Hindlimb muscle (tissue), 1 donor: Measurements from ENCODE around the gene FARP1. TPM values are rescaled to one million over a fixed set of nuclear protein-coding genes. Genes with fewer than 3 reads are reported as not detected.

ENCODE experiments used
- DNase-seq: peaks from one replicate; pipeline ENCODE4 v3.0.0-alpha.2; 2013
- polyA plus RNA-seq: library from polyadenylated mRNA; unstranded; fragments of 120-200 nt; gene quantifications from one replicate; pipeline ENCODE4 v1.2.1, GENCODE V29; 2013; ENCODE audit not compliant: insufficient read length

FARP1 gene
- polyA plus RNA-seq, 1 donor, result 101 TPM

GRCh38 chr13:98203646-98204326, 60.9 kb downstream of the FARP1 start:
- no peak for DNase-seq

GRCh38 chr13:98204546-98204945, 61.7 kb downstream of the FARP1 start:
- no peak for DNase-seq

DNA sequence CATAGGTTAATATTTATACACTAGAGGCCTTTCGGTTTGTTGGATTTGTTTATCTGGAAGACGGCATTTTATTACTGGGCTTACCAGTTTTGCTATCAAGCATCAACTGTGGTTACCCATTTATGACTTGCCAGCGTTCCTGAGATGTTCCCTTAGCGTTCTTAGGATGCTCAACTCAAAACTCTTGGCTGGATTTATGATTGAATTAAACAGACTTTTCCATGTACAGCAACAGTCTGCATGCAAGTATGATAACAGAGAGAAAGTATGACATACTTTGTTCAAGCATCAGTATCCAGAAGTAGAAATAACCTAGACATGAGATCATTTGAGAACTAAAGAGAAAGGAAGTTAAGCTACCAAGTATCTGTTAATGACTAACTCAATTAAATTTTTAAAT, 64.1 kb downstream of the FARP1 start:
- no peak for DNase-seq

GRCh38 chr13:98207416-98207815, 64.5 kb downstream of the FARP1 start:
- no peak for DNase-seq

DNA sequence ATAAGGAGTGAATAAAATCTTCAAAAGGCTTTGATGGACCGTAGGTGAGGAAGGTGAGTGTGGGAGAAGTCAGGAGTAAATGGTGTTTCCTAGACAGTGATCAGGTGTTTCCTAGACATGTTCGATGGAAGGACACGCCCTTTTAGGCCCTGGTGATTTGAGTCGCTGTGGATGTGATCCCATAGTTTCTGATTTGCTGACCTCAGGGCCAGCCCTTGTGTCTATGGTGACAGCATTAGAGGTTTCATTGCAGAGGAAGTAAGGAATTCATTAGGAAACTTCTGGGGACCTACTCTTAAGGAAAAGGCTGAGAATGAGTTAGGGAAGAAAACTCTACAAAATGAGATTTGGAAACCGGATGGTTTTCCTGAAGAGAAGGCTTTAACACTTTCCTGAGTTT, 65.7 kb downstream of the FARP1 start:
- no peak for DNase-seq

DNA sequence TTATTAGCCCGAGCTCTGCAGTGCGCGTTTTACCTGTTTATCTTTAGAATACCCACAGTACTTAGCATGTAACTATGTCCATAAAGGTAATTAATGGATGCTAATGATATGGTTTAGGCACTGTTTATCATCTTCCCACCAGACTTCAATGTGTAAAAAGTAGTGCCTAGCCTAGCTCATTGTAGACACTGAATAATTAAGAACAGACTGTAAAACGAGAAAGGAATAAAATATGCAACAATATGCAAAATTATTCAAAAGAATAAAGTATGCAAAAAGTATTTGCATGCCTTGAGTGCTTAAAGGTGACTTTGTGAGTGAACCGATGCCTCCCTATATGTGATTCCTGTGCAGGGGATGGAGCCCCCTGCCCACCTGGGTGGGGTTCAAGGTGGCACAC, 69.9 kb downstream of the FARP1 start:
- no peak for DNase-seq

- no peak for DNase-seq
Measured at GRCh38 chr13:98213354-98213753, 70.5 kb downstream of the FARP1 start.

DNA sequence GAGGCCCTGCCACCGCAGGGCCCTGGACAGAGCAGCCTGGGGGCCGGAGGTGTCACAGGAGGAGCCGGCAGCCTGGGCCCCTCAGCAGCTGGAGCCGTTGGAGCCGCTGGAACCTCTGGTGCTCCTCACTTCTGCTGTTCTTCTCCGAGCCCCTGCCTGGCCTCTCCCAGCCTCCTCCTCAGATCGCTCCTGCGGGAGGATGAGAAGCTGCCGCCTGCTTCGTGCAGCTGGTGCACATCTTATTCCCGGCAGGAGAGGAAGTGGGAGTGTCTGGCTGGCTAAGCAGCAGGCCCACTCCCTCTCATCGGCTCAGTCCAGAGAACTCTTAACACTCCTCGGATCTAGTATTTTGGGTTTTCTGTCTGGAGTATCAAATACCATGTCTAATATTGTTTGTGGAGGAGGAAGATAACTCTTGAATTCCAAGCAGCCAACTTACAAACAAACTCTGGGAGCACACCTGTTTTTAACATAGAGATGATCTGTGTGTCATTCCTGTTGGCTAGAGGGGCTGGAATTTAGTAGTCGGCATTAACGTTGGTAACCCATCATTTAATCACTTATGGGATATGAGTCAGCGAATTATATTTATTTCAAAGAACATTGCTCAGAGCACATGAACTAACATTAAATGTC, 71.2 kb downstream of the FARP1 start:
- peak; percentile 31 for DNase-seq

DNA sequence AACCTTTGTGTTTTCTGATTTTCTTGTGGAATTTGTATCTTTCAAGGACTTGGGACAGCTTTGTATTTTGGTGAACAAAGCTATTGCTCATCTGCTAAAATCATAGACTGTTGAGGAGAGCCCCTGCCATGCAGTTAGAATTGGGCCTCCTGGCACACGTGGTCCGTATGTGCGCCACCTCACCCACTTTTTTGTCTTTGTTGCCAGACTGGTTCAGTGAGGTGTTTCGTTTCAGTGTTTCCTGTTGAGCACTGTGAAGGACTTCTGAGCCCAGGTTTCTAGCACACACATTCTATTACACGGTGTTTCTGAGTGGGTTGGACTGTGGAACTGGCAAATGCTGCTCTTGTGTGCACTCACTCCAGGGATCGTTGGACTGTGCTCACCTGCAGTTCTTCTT, 71.8 kb downstream of the FARP1 start:
- peak; percentile 34 for DNase-seq

DNA sequence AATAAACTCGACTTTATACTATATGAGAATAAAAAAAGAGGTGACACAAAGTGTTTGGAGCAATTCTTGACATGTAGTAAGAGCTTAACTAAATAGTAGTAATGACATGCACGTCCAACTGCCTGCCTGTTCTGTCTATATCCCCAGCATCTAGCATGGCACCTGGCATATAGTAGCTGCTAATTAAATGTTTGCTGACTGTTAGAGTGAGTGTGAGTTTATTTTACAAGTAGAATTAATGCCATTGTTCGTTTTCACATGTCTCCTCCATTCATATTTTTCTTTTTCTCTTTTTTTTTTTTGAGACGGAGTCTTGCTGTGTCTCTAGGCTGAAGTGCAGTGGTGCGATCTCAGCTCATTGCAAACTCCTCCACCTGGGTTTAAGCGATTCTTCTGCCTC, 72.6 kb downstream of the FARP1 start:
- no peak for DNase-seq

DNA sequence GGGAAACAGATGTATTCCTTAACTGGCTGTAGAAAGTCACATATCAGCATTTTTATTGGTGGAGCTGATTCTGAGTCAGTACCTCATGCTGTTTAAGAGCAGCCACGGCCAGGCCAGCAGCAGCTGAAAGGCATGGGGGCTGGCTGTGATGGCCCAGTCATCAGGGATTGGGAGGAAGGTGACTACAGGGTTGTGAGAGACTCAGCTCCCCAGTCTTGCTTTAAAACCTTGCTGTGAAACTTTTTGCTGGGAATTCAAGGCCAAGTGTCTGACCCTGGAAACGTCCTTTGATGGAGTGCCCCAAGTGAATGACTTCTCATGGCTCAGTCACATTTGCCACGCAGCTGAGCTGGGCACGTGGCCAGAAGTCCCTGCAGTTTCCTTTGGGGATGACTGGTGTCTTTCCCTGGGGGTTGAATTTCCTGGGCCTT, 73.3 kb downstream of the FARP1 start:
- no peak for DNase-seq

DNA sequence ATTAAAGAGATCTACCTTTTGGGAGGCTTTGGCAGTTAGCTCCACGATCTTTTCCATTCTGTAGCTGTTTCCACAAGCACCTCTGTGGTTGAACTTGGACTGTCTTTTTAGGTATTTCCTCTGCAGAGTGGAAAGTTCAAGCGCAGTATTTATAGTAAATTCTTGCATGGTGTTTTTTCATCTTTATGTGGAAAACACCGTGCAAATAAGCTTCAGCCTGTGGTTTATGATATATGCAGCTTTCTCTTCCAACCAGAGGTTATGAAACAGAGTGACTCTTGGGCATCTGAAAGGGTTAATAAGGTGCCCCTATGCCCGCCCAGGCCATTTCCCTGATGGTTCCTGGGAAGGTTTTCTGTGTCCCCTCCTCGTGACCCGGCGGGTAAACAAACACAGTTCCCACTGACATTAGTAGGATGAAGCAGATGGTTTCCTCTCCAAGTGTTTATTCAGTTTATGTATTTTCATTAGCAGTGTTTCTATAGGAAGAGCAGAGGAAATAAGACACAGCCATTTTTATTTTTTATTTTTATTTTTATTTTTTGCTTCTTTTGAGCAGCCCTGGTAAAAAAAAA, 73.9 kb downstream of the FARP1 start:
- DNase-seq, result no peak

GRCh38 chr13:98217597-98217996, 74.7 kb downstream of the FARP1 start:
- DNase-seq, result no peak

- DNase-seq, result no peak
Measured at GRCh38 chr13:98219685-98220084, 76.8 kb downstream of the FARP1 start.

GRCh38 chr13:98220271-98220791, 77.4 kb downstream of the FARP1 start:
- DNase-seq, result no peak

DNA sequence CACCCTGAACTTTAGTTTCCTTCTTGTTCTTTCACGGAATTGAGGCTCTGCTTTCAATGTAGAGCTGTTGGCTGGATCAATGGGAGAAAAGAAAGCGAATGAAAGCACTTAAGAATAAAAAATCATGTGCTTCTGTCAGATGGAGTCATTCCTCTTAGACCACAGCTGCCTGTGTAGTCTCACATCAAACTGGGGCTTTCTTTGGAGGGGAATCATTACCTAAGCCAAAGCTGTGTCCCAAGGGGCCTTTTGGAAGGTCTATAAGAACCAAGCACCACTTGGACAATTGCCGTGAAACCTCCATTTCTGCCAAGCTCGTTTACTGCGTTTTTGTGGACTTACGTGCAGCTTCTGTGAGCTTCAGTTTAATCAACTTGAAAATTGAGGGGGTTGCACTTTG, 78.3 kb downstream of the FARP1 start:
- DNase-seq, result peak; percentile 41

- no peak for DNase-seq
Measured at GRCh38 chr13:98222081-98222554, 79.2 kb downstream of the FARP1 start.

DNA sequence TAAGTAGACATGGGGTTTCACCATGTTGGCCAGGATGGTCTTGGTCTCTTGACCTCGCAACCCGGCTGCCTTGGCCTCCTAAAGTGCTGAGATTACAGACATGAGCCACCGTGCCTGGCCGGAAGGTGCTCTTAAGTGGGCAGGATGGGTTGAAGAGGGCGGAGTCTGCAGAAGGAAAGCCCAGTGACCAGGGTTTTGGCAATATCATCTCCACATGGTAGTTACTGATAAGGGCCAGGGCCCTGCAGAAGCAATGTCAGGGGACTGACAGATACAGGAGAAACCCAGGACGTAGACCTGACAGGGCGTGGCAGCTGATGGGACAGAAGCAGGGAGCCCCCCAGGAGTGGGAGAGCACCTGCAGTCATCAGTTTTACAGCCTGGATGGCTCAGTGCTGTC, 79.9 kb downstream of the FARP1 start:
- DNase-seq, result no peak

DNA sequence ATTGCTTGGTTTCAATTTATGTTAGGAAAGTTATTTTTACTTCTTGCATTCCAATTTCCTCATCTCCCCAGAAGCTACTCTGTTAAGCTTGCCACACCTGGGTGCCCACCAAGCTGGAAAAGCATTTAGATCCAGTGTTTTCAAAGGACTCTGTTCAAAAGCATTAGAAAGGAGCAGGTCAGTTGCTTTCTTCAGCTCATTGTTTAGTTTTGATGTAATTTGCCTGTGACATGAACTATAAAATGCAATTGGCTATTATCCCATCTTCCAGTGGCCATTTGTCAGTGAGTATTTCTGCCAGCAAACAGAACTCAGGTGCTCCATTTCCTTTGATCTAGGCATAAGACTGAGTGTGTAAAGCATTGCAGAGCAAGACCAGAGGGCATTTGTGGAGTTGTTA, 80.8 kb downstream of the FARP1 start:
- DNase-seq, result no peak

DNA sequence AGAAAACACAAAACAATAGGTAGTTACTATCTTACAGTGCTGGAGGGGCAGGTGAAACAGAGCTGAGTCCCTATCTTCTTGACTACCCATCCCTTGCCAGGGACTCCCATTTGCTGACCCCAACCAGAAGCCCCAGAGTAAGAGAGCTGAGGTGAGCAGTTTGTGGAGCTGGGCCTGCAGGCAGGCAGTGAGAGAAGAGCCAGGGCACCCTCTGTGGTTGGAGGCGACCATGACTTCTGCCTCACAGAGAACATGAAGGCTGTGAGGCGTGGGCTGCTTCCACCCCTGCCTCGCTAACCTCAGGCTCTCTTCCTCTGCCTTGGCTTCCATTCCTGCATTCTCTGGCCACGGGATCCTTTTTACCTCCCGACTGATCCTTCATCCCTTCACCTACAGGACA, 81.7 kb downstream of the FARP1 start:
- DNase-seq, result no peak

GRCh38 chr13:98225036-98225940, 82.4 kb downstream of the FARP1 start:
- DNase-seq, result no peak

- peak; percentile 57 for DNase-seq
Measured at GRCh38 chr13:98226496-98226895, 83.6 kb downstream of the FARP1 start.
